ENCODE measurements around the gene ABTB2.
"Not testable (repeated sequence)": the region's sequence is repeated elsewhere in the genome, so short reads cannot be mapped to it uniquely, and the experiment has no call there.

Gene ABTB2

DNA sequence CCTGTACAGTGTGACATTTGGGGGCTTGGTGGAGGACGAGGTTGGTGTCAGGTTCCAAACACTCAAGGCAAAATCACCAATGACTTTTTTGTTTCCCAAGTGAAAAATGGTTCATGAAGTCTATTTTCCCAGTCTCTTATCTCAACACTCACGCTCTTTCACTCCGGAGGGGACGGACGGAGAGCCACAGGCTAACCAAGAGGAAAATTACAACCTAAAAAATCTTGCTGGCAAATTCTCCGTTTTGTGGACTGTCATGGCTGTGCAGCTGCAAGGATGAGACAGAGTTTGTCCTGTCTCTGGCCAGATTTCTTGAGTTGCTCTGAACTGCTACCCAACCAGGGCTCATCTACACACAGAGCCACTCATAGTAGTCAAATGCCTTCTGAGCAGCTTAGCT, 101.2 kb downstream of the ABTB2 start:
- no peak for DNase-seq

DNA sequence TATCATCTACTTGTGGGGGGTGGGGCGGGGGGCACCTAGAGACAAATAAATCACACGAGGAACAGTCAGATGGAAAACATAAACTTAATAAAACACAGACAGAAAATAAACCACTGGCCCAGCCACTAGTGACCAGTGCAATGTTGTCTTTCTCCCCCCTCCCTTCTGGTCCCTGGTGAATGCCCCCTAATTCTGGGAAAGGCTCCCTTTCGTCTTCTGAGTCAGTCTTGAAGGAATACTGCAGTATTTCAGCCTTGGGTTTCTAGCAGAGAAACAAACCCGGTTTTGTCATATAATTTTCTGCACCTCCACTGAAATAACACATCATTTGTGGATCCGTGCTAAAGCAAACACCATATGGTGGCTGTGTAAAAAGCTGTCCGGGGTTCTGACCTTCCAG, 101.7 kb downstream of the ABTB2 start:
- no peak for DNase-seq

DNA sequence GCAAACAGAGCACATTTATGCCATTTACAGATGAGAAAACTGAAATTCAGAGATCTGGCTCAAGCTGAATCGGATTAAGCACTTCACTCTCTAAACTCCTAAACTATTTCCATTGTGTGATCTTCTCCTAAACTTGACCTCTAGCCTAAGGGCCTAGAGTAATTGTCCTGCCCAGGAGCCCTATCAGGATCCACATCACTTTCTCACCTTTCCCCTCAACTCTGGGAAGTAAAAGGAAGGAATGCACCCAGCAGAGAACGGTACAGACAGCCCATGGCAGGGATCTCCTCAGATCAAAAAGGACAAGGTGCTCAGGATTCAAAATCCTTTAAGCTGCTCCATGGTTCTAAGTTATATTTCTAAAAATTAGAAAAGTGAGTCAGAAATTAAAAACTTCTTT, 102.7 kb downstream of the ABTB2 start:
- DNase-seq: no peak

DNA sequence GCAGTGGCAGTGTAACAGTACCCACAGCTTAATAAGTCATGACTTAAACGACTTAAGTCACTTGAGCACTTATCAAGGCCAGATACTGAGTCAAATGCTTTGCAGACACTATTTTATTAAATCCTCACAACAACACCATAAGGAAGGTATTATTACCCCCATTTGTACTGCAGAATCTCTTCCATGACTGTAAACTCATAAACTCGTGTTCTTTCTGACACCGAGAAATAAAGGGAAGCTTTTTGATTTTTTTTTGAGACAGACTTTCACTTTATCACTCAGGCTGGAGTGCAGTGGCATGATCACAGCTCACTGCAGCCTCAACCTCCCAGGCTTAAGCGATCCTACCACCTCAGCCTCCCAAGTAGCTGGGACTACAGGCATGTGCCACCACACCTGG, 103.8 kb downstream of the ABTB2 start:
- no peak for DNase-seq

DNA sequence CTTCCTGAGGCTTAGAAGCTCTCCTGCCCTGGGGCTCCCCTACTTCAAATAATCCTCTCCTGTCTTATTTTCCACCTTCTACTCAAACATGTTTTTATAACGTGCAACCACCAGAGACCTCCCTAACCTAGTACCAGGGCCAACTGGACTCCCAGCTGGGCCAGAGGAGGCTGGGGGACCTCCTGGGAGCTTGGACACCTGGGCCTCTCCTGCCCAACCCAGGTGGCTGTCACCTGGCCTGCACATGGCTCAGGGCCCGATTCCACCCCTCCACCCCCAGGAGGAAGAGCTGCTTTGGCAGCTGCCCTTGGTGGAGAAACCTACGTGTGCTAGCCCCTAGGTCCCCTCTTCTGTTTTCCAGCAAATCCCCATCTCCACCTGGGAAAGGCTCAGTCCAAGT, 105.2 kb downstream of the ABTB2 start:
- DNase-seq: no peak

DNA sequence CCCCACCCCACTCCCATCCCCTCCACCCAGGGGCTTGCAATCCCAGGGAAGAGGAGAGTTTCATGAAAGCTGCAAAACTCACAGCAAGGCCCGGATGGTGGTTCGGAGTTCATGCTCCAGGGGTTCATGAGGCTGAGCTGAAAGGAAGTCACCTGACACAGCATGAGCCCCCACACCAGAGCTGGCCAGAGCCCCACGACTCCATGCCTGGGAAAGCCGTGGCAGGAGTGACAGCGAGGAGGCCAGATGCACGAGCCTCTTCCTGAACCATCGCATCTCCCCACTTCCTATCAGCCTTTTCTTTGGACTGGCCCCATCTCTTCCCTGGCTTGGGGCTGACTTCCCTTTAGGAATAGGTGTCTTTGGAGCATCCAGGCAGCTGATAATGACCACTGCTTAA, 105.8 kb downstream of the ABTB2 start:
- no peak for DNase-seq

DNA sequence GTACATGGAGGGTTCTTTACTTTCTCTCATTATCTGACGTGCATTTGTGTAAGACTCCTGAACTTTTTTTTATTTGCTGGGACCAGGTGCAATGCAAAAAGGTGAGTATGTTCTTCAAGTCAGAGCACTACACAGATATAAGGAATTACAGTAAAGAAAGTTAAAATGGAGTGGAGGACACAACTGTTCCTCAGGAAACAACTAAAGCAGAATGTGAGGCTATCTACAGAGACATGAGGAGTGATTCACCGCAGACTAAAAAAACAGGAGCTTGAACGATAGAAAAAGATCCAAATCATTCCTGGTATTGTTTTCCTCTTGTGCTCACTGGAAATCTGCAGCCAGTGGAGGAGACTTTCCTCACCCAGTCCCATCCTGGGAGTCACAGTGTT, 106.2 kb downstream of the ABTB2 start:
- no peak for DNase-seq

DNA sequence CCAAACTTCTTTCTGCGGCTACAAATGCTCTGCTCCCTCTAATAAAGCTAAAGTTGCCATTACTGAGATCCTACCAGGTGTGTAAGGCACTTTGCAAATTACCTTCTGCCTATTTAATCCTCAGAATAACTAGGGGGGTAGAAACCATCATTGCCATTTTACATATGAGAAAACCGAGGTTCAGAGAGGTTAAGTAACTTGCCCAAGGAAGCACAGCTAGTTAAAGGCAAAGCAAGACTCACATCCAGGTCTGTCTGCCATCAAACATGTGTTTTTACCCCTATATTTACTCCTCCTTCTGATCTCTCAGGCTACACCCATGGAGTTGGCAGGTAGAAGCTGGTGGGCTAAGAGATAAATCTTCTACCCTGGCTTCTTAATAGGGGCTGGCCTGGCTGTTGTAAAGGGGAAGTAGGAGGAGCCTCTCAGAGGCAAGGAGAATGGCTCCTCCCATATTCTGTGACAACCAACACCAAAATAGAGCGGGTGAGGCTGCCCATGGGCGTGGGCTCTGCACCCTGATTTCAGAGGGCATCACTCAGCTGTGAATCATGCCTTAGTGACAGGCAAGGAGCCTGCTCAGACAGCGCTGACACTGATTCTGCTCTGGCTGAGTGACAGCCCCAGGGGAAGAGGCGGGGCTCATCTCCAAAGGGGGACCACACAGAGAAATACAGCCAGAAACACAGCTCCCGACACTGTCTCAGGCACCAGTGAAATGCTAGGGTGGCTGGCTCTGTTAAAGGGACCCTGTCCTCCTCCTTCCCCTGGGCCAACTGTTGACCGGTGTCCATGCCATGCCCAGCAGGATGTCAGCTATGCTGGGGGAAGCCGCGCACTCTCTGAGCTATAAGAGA, 106.8 kb downstream of the ABTB2 start:
- peak; percentile 53 for DNase-seq

DNA sequence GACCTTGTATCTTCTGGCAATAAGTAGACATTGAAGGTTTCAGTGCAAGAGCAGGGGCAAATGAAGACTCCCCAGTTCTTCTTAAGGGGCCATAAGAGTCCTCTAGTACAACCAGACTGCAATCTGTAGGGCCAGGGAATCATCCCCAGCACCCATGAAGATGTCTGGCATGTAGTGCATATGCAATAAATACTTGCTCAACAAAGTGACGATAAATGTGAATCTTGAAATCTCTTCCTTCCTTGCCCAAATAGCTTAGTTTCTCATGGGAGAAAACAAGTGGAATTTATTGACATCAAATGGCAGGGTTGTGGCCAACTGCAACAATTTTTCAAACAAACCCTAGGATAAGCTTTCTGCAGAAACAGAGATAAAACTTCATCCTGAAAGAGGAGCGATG, 107.6 kb downstream of the ABTB2 start:
- no peak for DNase-seq

DNA sequence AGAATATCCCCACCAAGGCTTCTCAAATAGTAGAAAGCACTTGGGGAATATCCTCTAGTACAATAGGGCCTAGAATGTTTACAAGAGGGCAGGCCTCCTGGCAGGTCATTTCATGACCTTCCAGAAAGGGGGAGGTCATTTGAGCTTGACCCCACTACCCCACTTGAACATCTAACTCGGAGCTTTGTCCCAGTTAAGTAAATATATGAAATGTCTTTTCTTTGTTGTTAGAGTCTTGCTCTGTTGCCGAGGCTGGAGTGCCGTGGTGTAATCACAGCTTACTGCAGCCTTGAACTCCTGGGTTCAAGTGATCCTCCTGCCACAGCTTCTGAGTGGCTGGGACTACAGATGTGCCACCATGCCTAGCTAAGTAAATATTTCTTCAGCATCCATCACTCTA, 108.4 kb downstream of the ABTB2 start:
- no peak for DNase-seq

DNA sequence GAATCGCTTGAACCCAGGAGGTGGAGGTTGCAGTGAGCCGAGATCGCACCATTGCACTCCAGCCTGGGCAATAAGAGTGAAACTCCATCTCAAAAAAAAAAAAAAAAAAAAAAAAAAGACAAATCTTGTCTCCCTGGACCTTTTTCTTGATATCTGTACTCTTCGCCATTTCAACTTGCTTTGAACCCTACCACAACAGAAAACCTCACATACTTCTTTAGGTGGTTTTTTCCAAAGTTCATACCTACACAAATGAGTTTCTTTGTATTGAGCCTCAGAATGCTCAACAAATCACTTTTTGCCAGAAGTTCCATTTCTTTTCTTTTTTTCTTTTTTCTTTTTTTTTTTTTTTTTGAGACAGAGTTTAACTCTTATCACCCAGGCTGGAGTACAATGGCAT, 111.3 kb downstream of the ABTB2 start:
- DNase-seq: not testable (repeated sequence)

DNA sequence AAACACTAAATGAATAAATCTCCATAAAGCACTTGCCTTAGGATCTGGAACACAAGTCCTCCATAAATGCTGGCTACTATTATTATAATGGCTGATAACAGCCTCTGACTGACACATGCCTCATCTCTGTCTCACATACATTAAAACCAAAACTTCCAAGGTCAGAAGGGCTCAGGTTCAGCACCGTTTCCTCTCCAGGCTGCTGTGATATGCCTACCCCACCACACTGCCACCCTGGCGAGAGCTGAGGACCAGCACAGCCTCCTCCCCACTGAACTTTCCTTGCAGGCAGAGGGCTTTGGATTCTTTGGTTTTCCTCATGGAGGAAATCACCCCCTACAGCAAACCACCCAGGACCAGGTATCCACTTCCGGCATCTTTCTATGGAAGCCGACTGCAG, 112.8 kb downstream of the ABTB2 start:
- DNase-seq: peak; percentile 65

DNA sequence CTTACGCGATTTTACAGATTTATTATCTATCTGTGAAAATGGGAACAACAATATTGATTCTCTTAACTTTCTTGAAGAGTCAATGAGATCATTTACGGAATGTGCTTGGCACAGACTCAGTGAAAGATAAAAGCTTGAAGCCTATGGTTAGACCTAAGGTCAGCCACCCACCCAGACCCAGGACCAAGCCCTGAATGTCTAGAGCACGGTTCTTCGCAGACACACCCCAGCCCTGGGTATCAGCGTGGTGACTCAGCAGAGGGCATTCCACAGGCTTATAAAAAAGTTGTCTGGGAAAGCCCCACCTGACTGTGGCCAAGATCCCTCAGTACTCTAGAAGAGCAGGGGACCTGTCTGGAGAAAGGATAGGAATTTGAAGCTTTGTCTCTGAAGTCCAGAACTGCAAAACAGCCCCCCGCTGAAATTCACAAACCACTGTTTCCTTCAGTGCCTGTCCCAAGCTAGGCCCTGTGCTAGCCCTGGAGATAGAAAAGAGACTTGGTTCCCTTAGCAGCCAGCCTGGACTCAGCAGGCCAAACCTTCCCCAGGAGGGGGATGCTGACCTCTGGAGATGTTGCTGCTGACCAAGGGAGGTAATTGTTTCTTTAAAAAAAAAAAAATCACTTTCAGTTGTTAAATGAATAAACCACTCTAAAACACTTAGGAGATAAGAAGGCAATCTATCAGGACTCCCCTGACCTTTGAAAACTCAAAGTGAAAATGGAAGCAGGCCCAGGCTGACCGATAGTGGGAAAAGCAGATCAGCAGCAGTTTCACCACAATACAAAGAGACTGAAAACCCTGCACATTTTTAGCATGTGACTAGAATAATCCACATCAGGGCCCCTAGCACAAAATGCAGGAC, 114.0 kb downstream of the ABTB2 start:
- DNase-seq: peak; percentile 85

DNA sequence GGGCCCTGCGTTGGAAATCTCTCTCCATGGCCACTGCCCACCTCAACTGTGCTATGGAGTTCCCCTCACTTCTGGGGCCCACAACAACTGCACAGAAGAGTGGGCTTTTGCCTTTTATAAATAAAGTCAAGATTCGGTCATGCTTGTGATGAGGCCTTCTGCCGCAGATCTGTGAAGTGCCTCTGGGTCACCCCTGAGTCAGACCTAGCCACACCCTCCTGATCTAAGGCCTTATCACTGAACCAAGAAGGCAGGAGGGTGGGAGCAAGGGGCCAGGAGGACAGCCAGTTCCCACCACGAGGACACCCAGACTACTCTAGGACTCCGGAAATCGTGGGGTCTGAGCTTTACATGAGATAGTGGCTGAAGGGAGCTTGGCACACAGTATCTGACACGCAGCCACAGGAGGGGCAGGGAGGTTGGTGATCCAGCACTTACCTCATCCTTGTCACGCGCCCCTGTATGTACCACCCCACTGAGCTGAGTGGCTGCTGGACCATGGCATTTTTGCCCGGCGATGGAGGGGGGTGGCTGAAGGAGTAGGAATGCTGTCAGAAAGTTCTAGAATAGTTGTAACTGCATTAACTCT, 115.7 kb downstream of the ABTB2 start:
- no peak for DNase-seq

DNA sequence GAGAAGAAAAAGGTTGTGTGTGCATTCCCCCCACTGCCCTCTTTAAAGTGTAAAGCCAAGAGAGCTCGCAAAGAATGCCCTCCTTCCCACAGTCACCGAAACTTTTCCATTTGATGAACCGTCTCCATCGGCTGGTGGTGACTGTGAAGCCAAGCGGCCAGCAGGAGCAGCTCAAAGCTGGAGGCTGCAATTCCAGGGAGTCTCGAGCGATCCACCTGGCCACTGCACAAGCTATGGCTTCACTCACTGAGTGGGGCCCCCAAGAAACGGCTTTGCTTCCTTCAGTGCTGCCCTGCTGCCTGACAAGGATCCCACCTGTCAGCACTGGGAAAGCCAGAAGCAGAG, 117.7 kb downstream of the ABTB2 start:
- no peak for DNase-seq

DNA sequence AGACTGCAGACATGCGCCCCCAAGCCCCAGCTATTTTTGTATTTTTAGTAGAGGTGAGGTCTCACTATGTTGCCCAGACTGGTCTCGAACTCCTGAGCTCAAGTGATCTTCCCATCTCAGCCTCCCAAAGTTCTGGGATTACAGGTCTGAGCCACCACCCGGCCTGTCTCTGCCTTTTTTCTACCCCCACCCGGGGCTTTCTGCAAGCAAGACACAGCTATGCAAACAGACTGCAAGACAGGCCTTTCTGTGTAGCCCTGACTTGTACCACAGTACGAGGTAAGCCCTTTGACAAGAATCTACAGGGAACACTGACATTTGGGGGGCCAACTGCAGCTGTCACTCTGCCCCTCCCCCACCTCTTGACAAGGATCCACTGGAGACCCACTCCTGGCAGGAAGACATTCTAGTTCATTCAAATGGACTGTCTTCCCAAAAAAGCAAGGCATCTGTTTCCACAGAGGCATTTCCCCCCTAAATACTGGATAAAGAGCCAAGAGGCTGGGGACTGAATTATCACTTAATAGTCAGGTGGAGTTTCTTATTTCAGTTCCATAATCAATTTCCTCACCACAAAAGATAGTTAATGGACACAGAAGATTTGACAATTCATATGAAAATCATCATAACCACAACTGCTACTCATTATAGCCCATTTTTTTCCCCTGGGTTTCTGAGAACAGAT, 118.2 kb downstream of the ABTB2 start:
- no peak for DNase-seq

DNA sequence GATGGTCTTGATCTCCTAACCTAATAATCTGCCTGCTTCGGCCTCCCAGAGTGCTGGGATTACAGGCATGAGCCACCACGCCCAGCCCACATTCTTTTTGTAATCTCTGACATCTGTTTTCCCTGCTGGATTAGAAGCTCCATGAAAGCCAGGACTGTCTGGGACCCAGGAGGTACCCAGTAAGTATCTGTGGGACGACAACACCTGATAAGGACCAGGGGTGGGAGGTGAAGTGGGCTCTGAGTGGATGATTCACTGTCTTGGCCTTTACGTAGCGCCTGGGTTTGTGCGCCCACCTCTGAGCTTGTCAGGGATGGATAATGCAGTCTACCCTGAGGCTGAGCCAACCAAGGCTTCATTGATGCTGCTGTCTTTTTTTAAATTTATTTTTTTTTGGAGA, 118.8 kb downstream of the ABTB2 start:
- DNase-seq: no peak

DNA sequence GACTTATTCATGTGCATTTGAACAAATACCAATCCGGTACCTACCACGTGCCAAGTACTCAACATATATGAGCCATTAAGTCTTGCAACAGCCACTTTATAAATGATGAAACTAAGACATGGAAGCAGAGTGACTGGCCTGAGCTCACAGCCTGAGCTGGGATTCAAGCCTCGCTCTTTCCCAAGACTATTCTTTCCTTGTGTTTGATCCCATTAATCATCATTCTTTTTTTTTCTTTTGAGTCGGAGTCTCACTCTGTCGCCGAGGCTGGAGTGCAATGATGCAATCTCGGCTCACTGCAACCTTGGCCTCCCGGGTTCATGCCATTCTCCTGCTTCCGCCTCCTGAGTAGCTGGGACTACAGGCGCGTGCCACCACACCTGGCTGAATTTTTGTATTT, 119.3 kb downstream of the ABTB2 start:
- DNase-seq: no peak

DNA sequence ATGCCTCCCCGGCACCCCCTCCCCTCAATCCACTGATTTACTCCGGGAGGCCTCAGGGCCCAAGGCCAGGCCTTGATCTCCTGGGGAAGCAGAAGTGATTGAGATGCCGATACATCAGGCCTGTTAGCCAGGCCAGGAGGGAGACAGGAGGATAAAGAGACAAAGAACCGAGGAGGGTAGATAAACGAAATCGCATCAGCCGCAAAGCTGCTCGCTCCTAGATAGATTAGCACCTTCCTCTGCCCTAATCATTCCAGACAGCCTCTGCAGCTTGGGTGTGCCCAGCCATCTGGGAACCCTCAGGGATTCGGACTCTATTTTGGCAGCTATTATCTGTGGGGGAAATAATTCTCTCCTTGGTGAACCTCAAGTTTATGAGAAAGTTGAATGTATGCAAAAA, 121.2 kb downstream of the ABTB2 start:
- DNase-seq: no peak

DNA sequence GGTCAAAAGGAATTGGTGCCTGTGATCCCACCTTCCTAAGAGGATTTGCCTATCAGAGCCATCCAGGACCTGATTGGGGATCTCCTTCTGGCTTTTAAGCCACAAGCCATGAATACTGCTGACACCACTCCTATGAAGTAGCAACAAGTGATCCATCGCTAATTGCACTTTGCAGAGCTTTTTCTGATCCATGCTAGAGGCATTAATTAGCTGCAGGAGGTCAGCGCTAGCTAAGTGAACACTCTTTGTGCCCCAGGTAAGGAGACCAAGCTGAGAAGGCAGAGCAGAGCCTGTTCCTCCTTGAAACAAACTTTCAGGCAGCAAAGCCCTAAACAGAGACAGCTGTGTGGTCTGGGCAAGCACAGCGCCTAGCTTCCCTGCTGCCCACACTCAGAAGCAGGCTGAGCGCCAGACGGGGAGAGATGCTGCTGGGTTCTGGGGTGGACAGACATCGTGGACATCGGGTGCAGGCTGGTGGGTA, 122.2 kb downstream of the ABTB2 start:
- DNase-seq: no peak

DNA sequence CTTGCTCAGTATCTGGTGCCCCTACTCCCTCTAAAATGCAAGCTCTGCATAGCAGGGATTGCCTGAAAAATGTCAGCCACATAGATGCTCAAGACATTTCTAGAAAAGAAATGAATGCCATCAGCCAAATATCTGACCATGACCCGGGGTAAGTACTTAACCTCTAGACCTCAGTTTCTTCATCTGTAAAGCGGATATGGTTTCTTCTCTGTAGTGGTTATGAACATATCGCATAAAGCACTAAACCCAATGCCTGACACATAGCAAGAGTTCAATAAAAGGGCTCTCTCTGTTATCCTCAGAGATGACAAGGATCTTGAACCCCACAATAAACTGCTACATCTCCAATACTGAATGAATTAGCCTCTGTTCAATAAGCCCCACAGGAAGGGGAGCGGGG, 122.6 kb downstream of the ABTB2 start:
- peak; percentile 74 for DNase-seq

DNA sequence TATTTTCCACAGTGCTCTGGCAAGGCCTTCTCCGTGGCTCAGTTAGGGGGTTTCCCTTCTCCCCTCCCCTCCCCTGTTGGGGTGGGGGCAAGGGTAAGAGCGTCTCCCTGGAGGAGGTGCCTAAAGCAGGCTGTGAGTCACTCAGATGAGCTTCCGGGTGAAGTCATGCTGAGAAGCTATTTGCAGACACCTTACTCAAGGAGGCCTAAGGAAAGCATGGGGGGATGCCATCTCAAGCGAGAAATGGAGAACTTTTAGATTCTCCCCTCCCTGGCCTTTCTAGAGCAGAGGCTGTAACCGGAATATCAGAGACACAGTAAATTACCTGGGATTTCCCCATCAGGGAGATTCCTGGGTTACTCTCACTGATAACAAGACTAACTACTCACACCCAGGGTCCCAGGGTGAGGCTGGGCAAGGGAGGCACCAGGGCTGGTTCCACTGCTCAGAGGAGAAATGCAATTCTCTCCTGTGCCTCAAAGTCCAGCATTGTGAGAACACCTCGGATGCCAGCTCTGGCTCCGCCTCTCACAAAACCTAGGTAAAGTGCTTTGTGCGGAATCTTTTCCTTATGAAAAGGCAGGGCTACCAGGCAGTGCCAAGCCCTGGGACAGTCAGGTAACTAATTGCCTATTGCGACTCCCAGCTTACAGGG, 123.6 kb downstream of the ABTB2 start:
- DNase-seq: peak; percentile 79

DNA sequence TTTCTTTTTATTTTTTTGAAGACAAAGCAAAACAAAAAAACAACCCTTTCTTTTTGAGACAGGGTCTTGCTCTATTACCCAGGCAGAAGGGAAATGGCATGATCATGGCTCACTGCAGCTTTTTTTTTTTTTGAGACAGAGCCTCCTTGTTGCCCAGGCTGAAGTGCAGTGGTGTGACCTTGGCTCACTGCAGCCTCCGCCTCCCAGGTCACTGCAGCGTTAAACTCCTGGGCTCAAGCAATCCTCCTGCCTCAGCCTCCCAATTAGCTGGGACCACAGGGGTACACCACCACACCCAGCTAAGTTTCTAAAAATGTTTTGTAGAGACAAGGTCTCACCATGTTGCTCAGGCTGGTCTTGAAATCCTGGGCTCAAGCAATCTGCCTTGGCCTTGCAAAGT, 124.6 kb downstream of the ABTB2 start:
- DNase-seq: no peak
